Muscle layer of colon (tissue), 2 donors: ENCODE measurements around the gene GBX2.
"Not testable (repeated sequence)": the region's sequence is repeated elsewhere in the genome, so short reads cannot be mapped to it uniquely, and the experiment has no call there.

Experiments used
- H3K27ac ChIP-seq: one replicate; pipeline ENCODE4 v1.7.0; 2013; ENCODE audit warnings: low read depth, mild to moderate bottlenecking, low read length, moderate library complexity
- H3K27me3 ChIP-seq, 2 donors: one replicate each; pipeline ENCODE4 v1.7.0; 2013; ENCODE audit warnings: low read length in 2 of 2, mild to moderate bottlenecking in 2 of 2; ENCODE audit not compliant: insufficient read depth in 2 of 2, control insufficient read depth in 1 of 2
- H3K36me3 ChIP-seq: one replicate; pipeline ENCODE4 v1.7.0; 2013; ENCODE audit warnings: mild to moderate bottlenecking, low read length; ENCODE audit not compliant: insufficient read depth
- H3K4me1 ChIP-seq: one replicate; pipeline ENCODE4 v1.7.0; 2013; ENCODE audit warnings: mild to moderate bottlenecking, low read length; ENCODE audit not compliant: insufficient read depth
- H3K4me3 ChIP-seq, 2 donors: one replicate each; pipeline ENCODE4 v1.7.0; 2013; ENCODE audit warnings: low read length in 2 of 2, low read depth in 1 of 2, mild to moderate bottlenecking in 1 of 2, moderate library complexity in 1 of 2
- H3K9ac ChIP-seq: one replicate; pipeline ENCODE4 v1.7.0; 2013; ENCODE audit warnings: low read length
- H3K9me3 ChIP-seq: one replicate; pipeline ENCODE4 v1.7.0; 2013; ENCODE audit warnings: mild to moderate bottlenecking, low read length
- donor health status: abdominal sarcoma.
- donor health status: Adenocarcinoma of cecum.

GBX2 gene

DNA sequence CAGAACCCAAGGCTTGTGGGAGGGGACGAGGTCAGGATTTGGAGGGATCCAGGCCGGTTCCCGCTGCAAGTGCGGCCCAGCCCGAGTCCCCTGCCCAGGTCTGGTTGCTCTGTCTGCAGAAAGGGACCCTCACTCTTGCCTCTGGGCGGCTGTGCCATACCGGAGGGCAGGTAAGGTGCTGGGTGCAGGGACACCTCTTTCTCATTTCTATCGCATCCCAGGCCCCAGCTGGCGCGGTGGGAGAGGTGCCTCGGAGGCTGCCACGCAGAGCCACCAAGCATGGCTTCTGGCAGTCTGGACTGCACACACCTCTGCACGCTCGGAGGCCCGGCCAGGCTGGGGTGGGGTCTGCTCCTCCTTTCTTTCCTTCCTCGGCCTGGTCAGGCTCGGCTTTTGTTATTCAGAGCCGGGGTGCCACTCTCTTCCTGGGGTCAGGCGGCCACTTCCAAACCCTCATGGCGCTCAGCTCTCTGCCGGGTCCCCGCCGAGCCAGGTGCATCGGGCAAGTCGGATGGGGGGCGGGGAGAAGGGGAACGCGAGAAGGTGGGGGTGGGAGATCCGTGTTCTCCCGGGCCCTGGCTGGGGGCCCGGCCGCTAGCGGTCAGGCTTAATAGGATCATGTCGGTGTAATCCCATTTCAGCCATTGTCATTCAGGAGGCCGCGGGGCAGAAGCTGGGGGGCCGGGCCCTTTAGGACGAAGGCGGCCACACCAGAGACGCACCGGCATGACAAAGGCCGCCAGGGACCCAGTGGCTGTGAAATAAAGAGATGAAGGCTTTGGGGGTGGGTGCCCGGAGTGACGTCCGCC, 9.0 kb downstream of the GBX2 start:
- Histone ChIP-seq H3K27ac (no peak overlapping the region), H3K27me3 (peaks cover 39 to 60% of the 10 kb centered on the region in 2 donors), H3K4me3 (no peak overlapping the region)

DNA sequence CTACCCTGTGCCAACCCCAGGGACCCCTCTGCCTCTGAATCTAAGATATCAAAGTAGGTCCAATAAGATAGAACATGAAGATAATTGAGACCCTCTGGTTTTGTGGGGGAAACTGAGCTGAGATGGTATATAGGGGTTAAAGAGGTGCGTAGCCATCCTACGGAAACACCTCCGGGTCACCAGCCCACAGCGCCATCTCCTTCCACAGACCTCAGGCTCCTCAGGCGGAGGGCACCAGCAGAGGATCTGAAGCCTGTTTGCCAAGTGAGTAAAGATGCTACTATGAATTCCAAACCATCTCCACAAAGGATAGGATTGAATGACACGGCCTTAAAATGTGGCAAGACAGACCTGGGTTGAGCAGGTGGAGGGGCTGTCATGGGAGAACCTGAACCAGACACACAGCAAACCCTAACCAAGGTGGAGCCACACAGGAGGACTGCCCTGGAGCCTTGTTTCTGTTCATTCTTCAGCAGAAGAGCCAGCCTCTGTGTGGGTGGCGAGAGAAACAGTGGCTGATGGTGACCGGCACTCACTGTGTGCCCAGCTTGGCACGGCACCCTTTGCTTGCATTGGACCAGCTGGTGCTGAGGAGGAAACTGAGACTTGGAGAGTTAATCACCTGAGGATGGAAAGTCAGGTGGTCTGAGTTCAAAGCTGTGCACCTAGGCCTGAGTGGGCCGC, 10.2 kb downstream of the GBX2 start:
- Histone ChIP-seq H3K36me3 (no peaks in the 10 kb centered on the region), H3K9ac (no peak overlapping the region), H3K9me3 (no peaks in the 10 kb centered on the region), H3K27ac (no peak overlapping the region), H3K4me3 (no peak overlapping the region), H3K27me3 (peaks cover 30 to 48% of the 10 kb centered on the region in 2 donors), H3K4me1 (no peaks in the 10 kb centered on the region)

More for the DNA sequence above, 9.0 kb downstream of the GBX2 start:
- H3K4me1 ChIP-seq = peaks cover 10% of the 10 kb centered on the region
- H3K9me3 ChIP-seq = no peaks in the 10 kb centered on the region
- H3K9ac ChIP-seq = no peak overlapping the region
- H3K36me3 ChIP-seq = no peaks in the 10 kb centered on the region

DNA sequence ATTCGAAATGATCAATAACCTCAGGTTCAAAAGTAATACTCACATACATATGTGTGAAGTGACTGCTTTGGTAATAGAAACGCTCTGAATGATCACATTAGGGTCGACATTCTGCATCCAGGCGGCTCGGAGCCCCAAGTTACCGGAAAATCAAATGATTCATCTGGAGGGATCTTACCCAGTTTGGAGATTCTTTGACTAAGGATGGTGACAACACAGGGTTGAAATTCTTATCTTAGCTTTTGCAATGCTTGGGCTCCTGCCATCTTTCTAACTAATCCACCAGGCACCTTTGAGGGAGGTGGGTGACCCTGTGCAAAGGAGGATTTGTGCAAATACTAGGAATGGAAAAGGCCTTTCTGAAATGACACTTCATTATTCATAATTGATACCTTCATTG, 10.8 kb downstream of the GBX2 start:
- Histone ChIP-seq H3K36me3 (no peaks in the 10 kb centered on the region), H3K9me3 (no peaks in the 10 kb centered on the region), H3K9ac (no peak overlapping the region), H3K27me3 (peaks cover 24 to 44% of the 10 kb centered on the region in 2 donors), H3K4me3 (no peak overlapping the region), H3K4me1 (no peaks in the 10 kb centered on the region), H3K27ac (no peak overlapping the region)

DNA sequence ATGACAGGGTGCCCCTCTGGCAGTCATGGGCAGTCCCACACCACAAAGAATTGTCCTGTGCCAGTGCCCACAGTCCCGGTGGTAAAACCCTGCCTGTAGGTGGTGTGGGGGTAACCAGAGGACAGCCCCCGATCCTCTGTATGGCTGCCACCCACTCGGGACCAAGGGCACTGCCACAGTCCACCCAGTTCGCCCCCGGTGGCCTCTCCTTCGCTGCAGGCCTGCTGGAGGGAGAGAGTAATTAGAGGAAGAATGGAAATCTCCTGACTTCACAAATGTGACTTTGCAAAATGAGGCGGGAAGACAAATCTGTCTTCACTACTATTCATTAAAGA, 11.4 kb downstream of the GBX2 start:
- H3K36me3 ChIP-seq = no peaks in the 10 kb centered on the region
- H3K4me1 ChIP-seq = no peaks in the 10 kb centered on the region
- no peak overlapping the region for H3K9ac ChIP-seq
- H3K27me3 ChIP-seq = peaks cover 18 to 38% of the 10 kb centered on the region in 2 donors
- H3K4me3 ChIP-seq = no peak overlapping the region
- no peaks in the 10 kb centered on the region for H3K9me3 ChIP-seq
- H3K27ac ChIP-seq = no peak overlapping the region

DNA sequence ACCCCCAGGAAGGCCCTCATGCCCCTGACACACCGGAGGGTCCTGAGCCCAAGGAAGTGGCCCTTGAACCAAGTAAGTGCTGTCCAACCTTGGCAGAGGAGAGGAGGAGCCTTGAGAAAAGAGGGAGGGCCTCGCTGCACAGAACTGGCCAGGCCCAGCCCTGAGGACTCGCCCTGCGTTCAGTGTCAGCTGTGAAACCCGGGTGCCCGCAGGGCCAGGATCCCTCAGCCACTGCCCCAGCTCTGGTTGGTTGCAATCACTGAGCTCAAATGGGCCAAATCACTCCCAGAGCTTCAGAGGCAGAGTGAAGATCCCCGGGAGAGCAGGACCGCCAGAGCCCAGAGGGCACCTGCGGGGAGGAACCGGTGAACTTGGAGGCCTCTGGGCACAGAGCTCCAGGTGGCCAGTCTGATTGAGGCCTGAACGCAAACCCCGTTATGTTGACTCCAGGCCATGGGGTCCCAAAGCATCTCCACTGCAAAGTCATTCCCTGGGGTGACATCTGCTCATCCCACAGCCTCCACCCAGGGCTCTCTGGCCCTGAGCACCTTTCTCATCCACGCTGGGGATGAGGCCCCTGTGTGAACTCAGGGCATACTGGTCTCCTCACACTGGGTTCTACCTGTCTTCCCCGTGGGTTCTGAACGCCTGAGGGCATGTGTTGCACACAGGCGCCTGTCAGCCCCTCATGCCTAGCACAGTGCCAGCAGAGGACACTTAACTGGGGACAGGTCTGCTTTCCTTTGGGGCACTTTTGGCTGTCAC, 11.9 kb downstream of the GBX2 start:
- Histone ChIP-seq H3K4me1 (no peaks in the 10 kb centered on the region), H3K9me3 (no peaks in the 10 kb centered on the region), H3K27ac (no peak overlapping the region), H3K27me3 (peaks cover 13 to 33% of the 10 kb centered on the region in 2 donors), H3K36me3 (no peaks in the 10 kb centered on the region), H3K9ac (no peak overlapping the region), H3K4me3 (no peak overlapping the region)

DNA sequence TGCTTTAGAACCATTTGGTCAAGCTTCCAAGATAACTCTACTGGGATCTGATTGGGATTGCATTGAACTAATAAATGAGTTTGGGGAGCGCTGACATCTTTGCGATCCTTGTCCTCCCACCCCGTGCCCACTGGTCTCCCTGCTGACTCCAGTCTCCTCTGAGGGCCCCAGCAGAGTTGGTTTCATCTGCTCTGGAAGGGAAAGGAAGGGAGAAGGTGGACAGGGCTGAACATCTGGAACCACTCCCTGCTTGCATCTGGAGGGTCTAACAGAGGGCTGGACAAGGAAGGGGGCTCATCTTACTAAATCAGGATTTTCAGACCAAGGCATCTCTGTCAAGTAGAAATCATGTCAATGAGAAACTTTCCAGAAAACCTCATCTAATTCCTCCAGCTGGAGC, 12.8 kb downstream of the GBX2 start:
- Histone ChIP-seq H3K9me3 (no peaks in the 10 kb centered on the region), H3K27me3 (peaks cover 4 to 24% of the 10 kb centered on the region in 2 donors), H3K4me1 (no peaks in the 10 kb centered on the region), H3K36me3 (no peaks in the 10 kb centered on the region), H3K9ac (no peak overlapping the region), H3K27ac (no peak overlapping the region), H3K4me3 (no peak overlapping the region)

DNA sequence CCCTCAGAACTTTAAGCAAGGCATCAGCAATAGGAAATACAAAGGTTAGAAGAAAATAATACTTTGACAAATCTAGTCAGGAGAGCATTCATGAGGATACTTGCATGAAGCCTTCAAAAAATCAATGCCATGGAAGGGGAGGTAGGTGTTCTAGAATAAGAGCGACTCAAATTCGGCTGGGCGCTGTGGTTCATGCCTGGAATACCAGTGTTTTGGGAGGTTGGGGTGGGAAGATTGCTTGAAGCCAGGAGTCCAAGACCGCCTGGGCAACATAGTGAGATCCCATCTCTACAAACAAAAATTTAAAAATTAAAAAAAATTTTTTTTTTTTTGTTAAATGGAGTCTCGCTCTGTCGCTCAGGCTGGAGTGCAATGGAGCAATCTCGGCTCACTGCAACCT, 21.8 kb downstream of the GBX2 start:
- Histone ChIP-seq H3K9me3 (no peaks in the 10 kb centered on the region), H3K4me1 (no peaks in the 10 kb centered on the region), H3K9ac (no peak overlapping the region), H3K4me3 (no peak overlapping the region), H3K27ac (no peak overlapping the region), H3K36me3 (no peaks in the 10 kb centered on the region), H3K27me3 (peaks cover 0 to 6% of the 10 kb centered on the region in 2 donors)

DNA sequence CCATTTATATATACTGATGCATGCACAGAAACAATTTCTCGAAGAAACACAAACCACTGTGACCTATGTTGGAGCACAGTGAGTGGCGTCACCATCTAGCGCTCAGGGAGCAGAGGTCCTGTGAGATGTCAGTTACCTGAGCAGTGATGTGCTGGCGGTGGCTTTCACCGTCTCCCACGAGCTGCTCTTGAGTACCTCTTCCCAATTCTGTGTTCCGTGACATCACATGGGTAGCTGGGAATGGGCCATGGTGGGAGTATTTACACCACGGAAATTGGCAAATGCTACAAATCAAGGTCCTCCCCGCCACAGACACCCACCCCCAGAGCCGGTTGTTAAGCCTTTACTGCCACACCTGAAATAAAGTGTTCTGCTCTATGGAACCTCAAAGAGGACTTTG, 24.4 kb downstream of the GBX2 start:
- Histone ChIP-seq H3K27ac (no peak overlapping the region), H3K36me3 (no peaks in the 10 kb centered on the region), H3K27me3 (peaks cover 3 to 6% of the 10 kb centered on the region in 2 donors), H3K4me1 (no peaks in the 10 kb centered on the region), H3K9me3 (no peaks in the 10 kb centered on the region), H3K9ac (no peak overlapping the region), H3K4me3 (no peak overlapping the region)

DNA sequence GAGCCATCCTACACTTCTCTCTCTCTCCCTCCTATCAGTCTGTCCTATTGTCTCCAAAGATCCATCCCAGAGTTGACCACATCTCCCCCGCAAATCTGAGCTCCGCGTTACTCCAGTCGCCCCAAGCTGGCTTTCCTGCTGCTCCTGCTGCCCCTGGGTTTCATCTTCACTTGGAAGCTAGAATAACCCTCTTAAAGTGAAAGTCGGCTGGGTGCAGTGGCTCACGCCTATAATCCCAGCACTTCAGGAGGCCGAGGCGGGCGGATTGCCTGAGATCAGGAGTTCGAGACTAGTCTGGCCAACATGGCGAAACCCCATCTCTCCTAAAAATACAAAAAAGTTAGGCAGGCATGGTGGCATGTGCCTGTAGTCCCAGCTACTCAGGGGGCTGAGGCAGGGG, 26.6 kb downstream of the GBX2 start:
- H3K9me3 ChIP-seq, H3K27me3 ChIP-seq, H3K4me1 ChIP-seq, H3K9ac ChIP-seq, H3K4me3 ChIP-seq, H3K36me3 ChIP-seq, H3K27ac ChIP-seq: not testable (repeated sequence)

DNA sequence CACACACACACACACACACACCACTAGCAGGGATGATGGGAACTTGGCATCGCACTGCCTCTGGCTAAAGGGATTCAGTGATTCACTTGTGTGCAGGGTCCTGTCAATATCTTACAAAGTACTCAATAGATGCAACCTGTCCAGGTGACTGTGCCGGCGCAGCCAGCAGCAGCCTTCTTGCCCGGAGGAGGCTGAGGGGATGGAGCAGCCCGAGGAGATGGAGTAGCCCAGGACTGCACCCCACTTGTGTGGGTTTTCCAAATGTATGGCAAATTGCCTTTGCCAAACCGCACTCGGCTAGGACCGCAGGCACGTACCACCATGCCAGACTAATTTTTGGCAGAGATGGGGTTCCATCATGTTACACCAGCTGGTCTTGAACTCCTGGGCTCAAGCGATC, 31.1 kb downstream of the GBX2 start:
- H3K9me3 ChIP-seq = no peaks in the 10 kb centered on the region
- no peak overlapping the region for H3K27ac ChIP-seq
- H3K4me3 ChIP-seq = no peak overlapping the region
- H3K27me3 ChIP-seq = peaks cover 0 to 3% of the 10 kb centered on the region in 2 donors
- no peak overlapping the region for H3K9ac ChIP-seq
- H3K36me3 ChIP-seq = no peaks in the 10 kb centered on the region
- no peaks in the 10 kb centered on the region for H3K4me1 ChIP-seq

DNA sequence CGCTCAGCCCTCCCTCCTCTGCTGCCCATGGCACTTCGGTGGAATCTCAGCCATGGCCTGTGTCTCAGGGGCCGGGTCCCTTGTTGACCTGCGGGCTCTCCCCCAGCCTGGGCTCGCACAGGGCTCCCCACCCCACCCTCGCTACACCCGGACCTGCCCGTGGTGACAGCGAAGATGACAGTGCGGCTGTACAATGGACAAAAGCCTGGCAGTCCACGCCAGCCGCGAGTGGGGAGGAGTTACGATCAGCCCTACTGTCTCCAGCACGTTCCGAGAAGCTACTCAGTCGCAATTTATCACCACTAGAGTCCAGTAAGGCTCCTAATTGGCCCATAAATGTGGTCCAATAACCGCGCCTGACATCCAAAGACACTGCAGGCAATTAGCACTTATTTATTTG, 31.6 kb downstream of the GBX2 start:
- no peak overlapping the region for H3K9ac ChIP-seq

More for the DNA sequence above, 31.6 kb downstream of the GBX2 start:
- H3K27ac ChIP-seq = no peak overlapping the region
- H3K4me3 ChIP-seq = no peak overlapping the region
- peaks cover 0 to 3% of the 10 kb centered on the region in 2 donors for H3K27me3 ChIP-seq
- H3K9me3 ChIP-seq = no peaks in the 10 kb centered on the region
- H3K36me3 ChIP-seq = no peaks in the 10 kb centered on the region
- no peaks in the 10 kb centered on the region for H3K4me1 ChIP-seq
